Fibroblast of lung (primary cell): ENCODE measurements around the gene MAP3K3. TPM values are rescaled to one million over a fixed set of nuclear protein-coding genes. Genes with fewer than 3 reads are reported as not detected.
"Not testable (repeated sequence)": the region's sequence is repeated elsewhere in the genome, so short reads cannot be mapped to it uniquely, and the experiment has no call there.

Source experiments
- DNase-seq, 2 donors: peaks; one replicate each; pipeline versions ENCODE4 v3.0.0 to v3.0.0-alpha.2; 2010; ENCODE audit warnings: low read depth in 2 of 2
- H2AFZ ChIP-seq: 2 replicates; pipeline ENCODE4 v1.5.1; 2012; ENCODE audit warnings: low read length, control low read depth, inconsistent platforms
- H3K27ac ChIP-seq: 2 replicates; pipeline ENCODE4 v1.5.1; 2011; ENCODE audit warnings: low read length, control low read depth; ENCODE audit not compliant: insufficient read depth
- H3K27me3 ChIP-seq: 2 replicates; pipeline ENCODE4 v1.5.1; 2011; ENCODE audit warnings: mild to moderate bottlenecking, low read length; ENCODE audit not compliant: control insufficient read depth, insufficient read depth
- H3K36me3 ChIP-seq: 2 replicates; pipeline ENCODE4 v1.5.1; 2011; ENCODE audit warnings: low read length; ENCODE audit not compliant: control insufficient read depth, insufficient read depth
- H3K4me1 ChIP-seq: 2 replicates; pipeline ENCODE4 v1.5.1; 2011; ENCODE audit warnings: low read length; ENCODE audit not compliant: control insufficient read depth, insufficient read depth; ENCODE audit errors: extremely low read depth
- H3K4me2 ChIP-seq: 2 replicates; pipeline ENCODE4 v1.5.1; 2011; ENCODE audit warnings: low read length, control low read depth; ENCODE audit not compliant: insufficient read depth; ENCODE audit errors: extremely low read depth
- H3K4me3 ChIP-seq, 4 experiments: fragments of 200-600 bp in 1 of 4; sonication (generic) in 1 of 4; replicated peaks in 1 of 4; 2 replicates each; pipeline ENCODE4 v1.5.1; 2011 to 2016; ENCODE audit warnings: low read length in 4 of 4, low read depth in 3 of 4, mild to moderate bottlenecking in 3 of 4, control low read depth in 2 of 4, inconsistent platforms in 1 of 4, mixed read lengths in 1 of 4; ENCODE audit not compliant: insufficient read depth in 1 of 4; ENCODE audit errors: control extremely low read depth in 1 of 4
- H3K79me2 ChIP-seq: 2 replicates; pipeline ENCODE4 v1.5.1; 2012; ENCODE audit warnings: mild to moderate bottlenecking, low read length, inconsistent platforms; ENCODE audit not compliant: control insufficient read depth, insufficient read depth
- H3K9ac ChIP-seq: 2 replicates; pipeline ENCODE4 v1.5.1; 2011; ENCODE audit warnings: mild to moderate bottlenecking, low read length, control low read depth; ENCODE audit not compliant: insufficient read depth
- H3K9me3 ChIP-seq: 2 replicates; pipeline ENCODE4 v1.5.1; 2012; ENCODE audit warnings: low read depth, low read length; ENCODE audit not compliant: control insufficient read depth, insufficient read depth
- H4K20me1 ChIP-seq: 2 replicates; pipeline ENCODE4 v1.5.1; 2011; ENCODE audit warnings: low read length; ENCODE audit not compliant: control insufficient read depth, insufficient read depth; ENCODE audit errors: extremely low read depth
- CTCF ChIP-seq, 2 donors: IDR thresholded peaks in 1 of 2; conservative IDR thresholded peaks in 1 of 2; 1 replicate in 1 of 2; 2 replicates in 1 of 2; pipeline ENCODE4 v1.5.1; 2011 to 2012; ENCODE audit warnings: low read length in 2 of 2, control low read depth in 1 of 2, inconsistent platforms in 1 of 2, low read depth in 1 of 2, mild to moderate bottlenecking in 1 of 2
- EZH2 ChIP-seq: IDR thresholded peaks from 2 replicates; pipeline ENCODE4 v1.5.1; 2012; ENCODE audit warnings: low read length, control low read depth, mild to moderate bottlenecking; ENCODE audit errors: missing control alignments
- polyA plus RNA-seq, 2 donors: library from polyadenylated mRNA; depleted of rRNA in 1 of 2; stranded (reverse) in 1 of 2; unstranded in 1 of 2; fragments of >200 nt; gene quantifications; 2 replicates each; pipeline ENCODE4 v1.2.1, GENCODE V29; 2011 to 2012; ENCODE audit warnings: missing spikeins in 1 of 2
- total RNA-seq: library from RNA; depleted of rRNA; stranded (reverse); fragments of >200 nt; gene quantifications from 2 replicates; pipeline ENCODE4 v1.2.1, GENCODE V29; 2014

Gene MAP3K3
- total and polyA plus RNA-seq, 2 donors (not counting 1 experiment from before 2014, with no cell fraction given): 13.8 to 32.0 TPM

GRCh38 chr17:63714550-63715277, 92.5 kb downstream of the MAP3K3 start:
- Histone ChIP-seq H2AFZ (no peak overlapping the region), H3K4me2 (no peak overlapping the region)

GRCh38 chr17:63716426-63716825, 94.2 kb downstream of the MAP3K3 start:
- Histone ChIP-seq H4K20me1 (no peaks in the 10 kb centered on the region), H3K27ac (no peak overlapping the region), H3K36me3 (peaks cover 3% of the 10 kb centered on the region), H3K9ac (no peak overlapping the region), H3K79me2 (no peaks in the 10 kb centered on the region), H3K9me3 (no peaks in the 10 kb centered on the region), H3K4me2 (no peak overlapping the region), H3K4me1 (no peaks in the 10 kb centered on the region), H3K27me3 (no peaks in the 10 kb centered on the region), H3K4me3 (no peak overlapping the region), H2AFZ (no peak overlapping the region)
- DNase-seq: no peak
- no peak for TF ChIP-seq EZH2
- no peak for TF ChIP-seq CTCF (conservative IDR thresholded peaks at IDR 0.05 in 1 of 2, IDR thresholded peaks at IDR 0.05 in 1 of 2; ENCODE audit: low read depth in 1 of 2, low read length in 2 of 2)

More at GRCh38 chr17:63714550-63715277, 92.5 kb downstream of the MAP3K3 start:
- Histone ChIP-seq H3K79me2 (no peaks in the 10 kb centered on the region), H3K9me3 (no peaks in the 10 kb centered on the region), H3K27ac (no peak overlapping the region), H3K9ac (no peak overlapping the region), H3K27me3 (no peaks in the 10 kb centered on the region), H3K4me1 (no peaks in the 10 kb centered on the region), H3K4me3 (no peak overlapping the region), H3K36me3 (peaks cover 4% of the 10 kb centered on the region), H4K20me1 (no peaks in the 10 kb centered on the region)
- no peak for TF ChIP-seq CTCF (conservative IDR thresholded peaks at IDR 0.05 in 1 of 2, IDR thresholded peaks at IDR 0.05 in 1 of 2; ENCODE audit: low read depth in 1 of 2, low read length in 2 of 2)
- TF ChIP-seq EZH2: no peak
- peak; percentile 31 to 48 for DNase-seq

- TF ChIP-seq EZH2 (no peak), CTCF (conservative IDR thresholded peaks at IDR 0.05 in 1 of 2, IDR thresholded peaks at IDR 0.05 in 1 of 2; ENCODE audit: low read depth in 1 of 2, low read length in 2 of 2) (no peak)
- no peak overlapping the region for H2AFZ ChIP-seq
- H3K4me3 ChIP-seq: no peak overlapping the region
- no peaks in the 10 kb centered on the region for H4K20me1 ChIP-seq
- no peak overlapping the region for H3K9ac ChIP-seq
- no peak overlapping the region for H3K27ac ChIP-seq
- H3K79me2 ChIP-seq: no peaks in the 10 kb centered on the region
- peaks cover 3% of the 10 kb centered on the region for H3K36me3 ChIP-seq
- H3K27me3 ChIP-seq: no peaks in the 10 kb centered on the region
- peak in 1 of 2 donors; percentile 21 for DNase-seq
- H3K9me3 ChIP-seq: no peaks in the 10 kb centered on the region
- H3K4me1 ChIP-seq: no peaks in the 10 kb centered on the region
- H3K4me2 ChIP-seq: no peak overlapping the region
These were observed 96.8 kb downstream of the MAP3K3 start for GRCh38 chr17:63718988-63719387.

- H3K9ac ChIP-seq, H3K4me1 ChIP-seq, H3K27me3 ChIP-seq: not testable (repeated sequence)
These were observed 98.0 kb downstream of the MAP3K3 start for GRCh38 chr17:63720194-63720593.

More at GRCh38 chr17:63720194-63720593, 98.0 kb downstream of the MAP3K3 start:
- not testable (repeated sequence) for H3K4me2 ChIP-seq, H3K4me3 ChIP-seq, DNase-seq, H2AFZ ChIP-seq, H3K9me3 ChIP-seq, H3K27ac ChIP-seq, H3K36me3 ChIP-seq, H3K79me2 ChIP-seq, H4K20me1 ChIP-seq
